ENCODE data around the gene MAD1L1.

DNA sequence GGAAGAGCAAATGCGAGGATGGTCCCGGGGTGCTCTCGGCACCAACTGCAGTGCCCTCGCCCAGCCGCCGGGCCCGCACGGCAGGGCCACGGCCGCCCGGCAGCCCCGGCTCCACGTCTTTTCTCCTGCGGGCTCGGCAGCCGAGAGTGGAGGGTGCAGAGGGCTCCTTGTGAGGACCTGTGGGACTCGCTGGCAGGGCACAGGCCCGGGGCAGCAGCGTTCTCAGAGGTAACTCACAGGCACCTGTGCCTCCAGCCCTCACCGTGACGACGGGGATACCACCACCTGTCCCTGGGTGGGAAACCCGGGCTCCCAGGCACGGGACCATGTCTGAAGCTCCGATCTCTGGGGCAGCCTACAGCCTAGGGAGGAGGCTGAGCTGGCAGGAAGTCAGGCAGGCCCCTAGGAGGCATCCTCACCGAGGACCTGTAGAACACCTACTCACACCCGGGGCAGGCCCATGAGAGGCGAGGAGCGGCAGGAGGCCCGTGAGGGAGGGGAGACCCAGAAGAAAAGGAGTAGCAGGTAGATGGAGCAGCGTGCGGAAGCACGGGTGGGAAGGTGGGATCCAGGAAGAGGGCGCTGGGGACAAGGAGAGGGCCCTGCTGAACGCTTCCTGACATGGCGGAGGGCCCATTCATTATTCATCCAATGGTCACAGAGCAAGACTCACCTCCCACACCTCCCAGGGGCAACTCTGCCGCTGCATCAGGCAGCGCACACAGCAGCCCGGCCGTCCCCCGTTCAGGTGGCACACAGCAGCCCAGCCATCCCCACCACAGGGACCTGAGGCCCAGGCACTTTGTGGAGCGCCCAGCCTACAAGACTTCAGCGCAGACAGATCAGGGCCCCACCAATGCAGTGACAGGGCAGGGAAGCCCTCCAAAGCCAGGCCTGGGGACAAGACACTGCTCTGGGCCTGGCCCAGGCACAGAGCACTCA, 244.9 kb downstream of the MAD1L1 start:
- no peak for TF ChIP-seq GATA2 (IDR thresholded peaks at IDR 0.05; ENCODE audit: low read depth, low read length)
- no peak for TF ChIP-seq GATA3 (IDR thresholded peaks at IDR 0.05; ENCODE audit: low read depth, low read length)
